GM19397 (cell line): ENCODE measurements around the gene ZNF256.
A peak's percentile ranks its signal among the peaks of the same experiment; 100 is the strongest.

ENCODE experiments used
- ATAC-seq: cut with Tn5 transposase; IDR thresholded peaks from one replicate; pipeline ENCODE4 v1.9.1; 2021; ENCODE audit warnings: mild to moderate bottlenecking, moderate library complexity; ENCODE audit not compliant: unreplicated experiment

Gene ZNF256

DNA sequence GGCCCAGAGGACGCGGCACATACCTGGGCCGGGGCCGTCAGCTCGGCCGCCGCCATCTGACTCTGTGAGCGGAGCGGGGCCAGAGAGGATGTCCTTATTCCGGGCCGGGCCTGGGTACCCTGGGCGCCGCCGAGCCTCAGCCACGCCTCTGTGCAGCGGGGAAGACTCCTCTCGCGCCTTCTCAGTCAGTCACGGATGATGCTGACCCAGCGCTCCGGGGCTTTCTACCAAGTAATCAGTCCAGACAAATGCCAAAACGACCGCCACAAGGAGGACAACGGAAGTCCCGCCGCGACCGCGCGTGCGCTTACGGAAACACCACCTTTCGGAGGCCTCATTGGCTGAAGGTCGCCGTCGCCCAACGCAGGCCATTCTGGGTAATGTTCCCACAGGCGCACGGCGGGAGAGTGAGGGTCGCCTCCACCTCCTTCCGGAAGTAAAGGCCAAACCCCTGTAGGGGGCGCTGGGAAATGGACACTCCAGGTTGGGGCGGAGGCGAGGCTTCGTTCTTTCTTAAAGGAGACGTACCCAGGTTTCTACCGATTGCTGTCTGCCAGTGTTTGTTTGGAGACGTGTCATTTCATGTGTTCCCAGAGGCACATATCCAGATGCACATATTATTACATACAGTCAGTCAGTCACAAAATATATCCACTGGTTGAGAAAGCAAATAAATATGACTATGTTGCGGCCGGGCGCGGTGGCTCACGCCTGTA lies at the start of gene ZNF256:
Gene ZNF256 (minus strand): TSS at position 288 of the 716 bp plus-strand sequence. CDS start 232 bp downstream, at position 56.
- peak; percentile 96 for ATAC-seq

DNA sequence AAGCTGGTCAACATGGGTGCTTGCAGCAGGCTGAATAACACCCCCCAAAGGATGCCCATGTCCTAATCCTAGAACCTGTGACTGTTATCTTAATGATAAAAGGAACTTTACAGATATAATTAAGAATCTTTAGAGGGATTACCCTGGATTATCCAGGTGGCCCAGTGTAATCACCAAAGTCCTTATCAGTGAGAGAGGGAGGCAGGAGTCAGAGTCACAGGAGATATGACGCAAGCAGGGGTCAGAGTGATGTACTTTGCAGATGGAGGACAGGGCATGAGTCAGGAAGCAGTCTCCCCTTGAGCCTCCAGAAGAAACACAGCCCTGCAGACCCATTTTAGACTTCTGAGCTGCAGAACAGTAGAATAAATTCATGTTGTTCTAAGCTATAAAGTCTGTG lies 45.3 kb upstream of the ZNF256 start:
- ATAC-seq = no peak

DNA sequence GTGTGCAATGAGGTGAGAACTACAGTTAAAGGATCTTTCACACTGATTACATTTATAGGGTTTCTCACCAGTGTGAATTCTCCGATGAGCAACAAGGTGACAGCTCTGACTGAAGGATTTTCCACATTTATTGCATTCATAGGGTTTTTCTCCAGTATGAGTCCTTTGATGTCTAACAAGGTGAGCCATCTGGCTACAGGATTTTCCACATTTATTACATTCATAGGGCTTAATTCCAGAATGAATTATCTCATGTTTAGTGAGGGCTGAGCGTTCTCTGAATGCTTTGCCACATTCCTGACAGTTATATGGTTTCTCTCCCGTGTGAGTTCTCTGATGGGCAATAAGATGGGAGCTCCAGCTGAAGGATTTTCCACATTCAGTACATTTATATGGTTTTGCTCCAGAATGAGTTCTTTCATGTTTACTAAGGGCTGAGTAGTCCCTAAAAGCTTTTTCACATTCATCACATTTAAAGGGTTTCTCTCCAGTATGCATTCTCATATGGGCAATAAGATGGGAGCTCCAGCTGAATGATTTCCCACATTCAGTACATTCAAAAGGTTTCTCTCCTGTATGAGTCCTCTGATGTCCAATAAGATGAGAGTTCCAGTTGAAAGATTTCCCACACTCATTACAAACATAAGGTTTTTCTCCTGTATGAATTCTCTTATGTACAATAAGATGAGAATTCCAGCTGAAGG lies 31.2 kb upstream of the ZNF256 start:
- ATAC-seq = no peak

DNA sequence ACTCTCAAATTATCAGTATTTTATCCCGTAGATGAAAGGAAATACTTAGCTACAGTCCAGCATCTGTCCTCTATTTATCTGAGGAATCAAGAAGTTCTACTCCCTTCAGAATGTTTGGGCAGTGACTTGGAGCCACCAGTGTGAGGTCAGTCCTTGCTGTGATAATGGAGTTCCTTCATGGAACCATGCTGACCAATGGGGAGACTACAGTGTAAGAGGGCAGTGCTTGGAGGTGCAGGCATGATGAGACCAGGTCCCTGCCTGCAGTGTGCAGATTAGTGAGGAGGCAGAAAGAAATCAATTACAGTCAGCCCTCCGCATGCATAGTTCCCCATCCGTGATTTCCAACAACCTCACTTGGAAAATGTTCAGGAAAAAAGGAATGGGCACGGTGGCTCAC lies 26.9 kb upstream of the ZNF256 start, which contains the start of gene C19orf18:
Gene C19orf18 (minus strand): TSS at position 101 of the 400 bp plus-strand sequence. CDS start 102 bp downstream, outside the sequence.
- no peak for ATAC-seq

- no peak for ATAC-seq
Measured at GRCh38 chr19:57964761-57965160, 17.3 kb upstream of the ZNF256 start.

- no peak for ATAC-seq
Measured at GRCh38 chr19:57961785-57962184, 14.3 kb upstream of the ZNF256 start.

DNA sequence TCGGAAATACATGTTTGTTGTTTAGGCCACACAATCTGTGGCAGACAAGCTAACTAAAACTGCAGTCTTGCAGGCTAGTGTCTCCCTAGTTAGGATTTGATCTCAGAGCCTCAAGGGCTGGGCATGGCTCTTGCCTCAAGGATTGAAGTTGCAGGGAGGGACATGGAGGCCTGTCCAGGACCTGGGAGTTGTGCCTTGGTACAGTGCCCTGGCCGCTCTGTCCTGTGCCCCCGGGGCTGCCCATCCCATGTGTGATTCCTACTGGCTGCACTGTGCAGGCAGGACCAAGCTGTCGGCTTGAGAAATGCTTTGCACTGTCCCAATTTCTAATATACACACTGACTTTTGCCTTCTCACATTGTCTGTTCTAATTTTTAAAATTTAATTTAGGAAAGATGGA lies 7.5 kb upstream of the ZNF256 start:
- ATAC-seq = no peak

DNA sequence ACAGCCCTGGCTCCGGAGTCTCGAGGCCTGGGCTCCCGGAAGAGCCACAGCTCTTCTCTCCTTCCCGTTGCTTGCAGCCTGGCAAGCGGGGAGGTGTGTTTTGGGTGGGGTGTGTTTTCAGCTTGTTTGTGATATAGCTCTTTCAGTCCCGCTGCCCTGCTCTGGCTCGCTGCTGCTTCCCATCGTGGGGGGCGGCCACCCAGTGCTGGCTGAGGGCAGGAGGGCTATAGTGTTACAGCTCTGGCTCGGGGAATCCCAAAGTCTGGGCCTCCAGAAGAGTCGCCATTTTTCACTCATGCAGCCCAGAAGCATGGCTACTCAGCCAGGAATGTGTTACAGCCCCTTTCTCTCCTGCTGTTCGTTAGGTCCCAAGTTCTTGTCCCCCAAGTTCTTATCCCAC lies 2.2 kb upstream of the ZNF256 start:
- no peak for ATAC-seq

DNA sequence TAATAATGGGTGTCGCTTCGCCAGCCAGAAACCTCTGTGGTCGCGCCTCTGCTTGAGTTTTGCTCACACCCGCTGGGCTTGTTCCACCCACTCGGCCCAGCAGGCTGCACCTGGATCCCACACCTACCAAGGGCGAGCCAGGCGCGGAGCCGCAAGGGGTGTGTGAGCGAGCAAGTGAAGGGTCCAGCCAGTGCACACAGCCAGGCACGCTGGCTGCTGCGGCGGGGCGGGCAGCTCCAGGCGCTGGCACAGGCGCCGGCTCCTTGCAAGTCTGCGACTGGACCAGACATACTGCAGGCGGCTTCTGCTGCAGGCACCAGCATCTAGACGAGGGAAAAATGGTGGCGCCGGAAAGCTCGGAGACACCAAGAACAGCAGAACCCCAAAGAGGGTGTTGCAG lies 1.8 kb upstream of the ZNF256 start:
- ATAC-seq = no peak

GRCh38 chr19:57947088-57947418 lies 453 bp downstream of the ZNF256 start:
- no peak for ATAC-seq

DNA sequence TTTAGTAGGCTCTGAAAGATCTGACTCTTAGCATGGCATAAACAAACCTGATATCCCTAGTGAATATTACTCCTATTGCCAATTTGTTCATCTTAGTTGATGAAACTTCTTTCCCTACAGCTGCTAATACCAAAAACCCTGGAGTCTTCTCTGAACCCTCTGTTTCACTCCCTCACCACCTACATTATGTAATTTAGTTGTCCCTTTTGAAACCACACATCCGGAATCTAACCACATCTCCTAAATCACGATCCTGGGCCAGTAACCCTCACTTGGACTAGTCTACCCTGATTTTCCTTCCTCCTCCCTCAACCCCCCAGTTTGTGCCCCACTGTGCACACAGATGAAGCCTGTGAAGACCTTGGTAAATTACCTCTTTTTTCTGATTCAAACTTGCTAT lies 1.2 kb downstream of the ZNF256 start:
- no peak for ATAC-seq

GRCh38 chr19:57941593-57941992 lies 5.9 kb downstream of the ZNF256 start:
- ATAC-seq = no peak

GRCh38 chr19:57935731-57936130 lies 11.8 kb downstream of the ZNF256 start:
- no peak for ATAC-seq

- ATAC-seq = peak; percentile 82
Measured at GRCh38 chr19:57934820-57935665, 12.5 kb downstream of the ZNF256 start, which contains the start of gene ZNF418. ZNF418 (minus strand) TSS chr19:57935402; CDS start chr19:57933822, 1,580 bp downstream.

DNA sequence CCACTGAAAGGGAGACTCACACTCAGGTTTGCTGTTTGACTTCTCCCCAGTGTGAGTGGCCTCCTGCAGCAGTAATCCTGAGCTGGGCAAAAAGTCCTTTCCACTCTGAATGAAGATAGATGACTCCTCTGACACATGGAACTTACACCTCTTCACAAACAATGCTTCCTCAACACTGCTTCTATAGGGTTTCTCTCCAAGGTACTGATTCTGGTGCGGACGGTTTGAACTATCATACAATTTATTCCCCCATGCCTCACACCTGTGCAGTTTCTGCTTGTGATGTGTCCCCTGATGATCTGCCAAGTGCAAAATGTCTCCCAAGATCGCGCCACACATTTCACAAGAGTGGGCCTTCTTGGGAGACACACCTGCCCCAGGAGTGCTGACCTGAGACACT lies 19.9 kb downstream of the ZNF256 start:
- ATAC-seq = no peak

DNA sequence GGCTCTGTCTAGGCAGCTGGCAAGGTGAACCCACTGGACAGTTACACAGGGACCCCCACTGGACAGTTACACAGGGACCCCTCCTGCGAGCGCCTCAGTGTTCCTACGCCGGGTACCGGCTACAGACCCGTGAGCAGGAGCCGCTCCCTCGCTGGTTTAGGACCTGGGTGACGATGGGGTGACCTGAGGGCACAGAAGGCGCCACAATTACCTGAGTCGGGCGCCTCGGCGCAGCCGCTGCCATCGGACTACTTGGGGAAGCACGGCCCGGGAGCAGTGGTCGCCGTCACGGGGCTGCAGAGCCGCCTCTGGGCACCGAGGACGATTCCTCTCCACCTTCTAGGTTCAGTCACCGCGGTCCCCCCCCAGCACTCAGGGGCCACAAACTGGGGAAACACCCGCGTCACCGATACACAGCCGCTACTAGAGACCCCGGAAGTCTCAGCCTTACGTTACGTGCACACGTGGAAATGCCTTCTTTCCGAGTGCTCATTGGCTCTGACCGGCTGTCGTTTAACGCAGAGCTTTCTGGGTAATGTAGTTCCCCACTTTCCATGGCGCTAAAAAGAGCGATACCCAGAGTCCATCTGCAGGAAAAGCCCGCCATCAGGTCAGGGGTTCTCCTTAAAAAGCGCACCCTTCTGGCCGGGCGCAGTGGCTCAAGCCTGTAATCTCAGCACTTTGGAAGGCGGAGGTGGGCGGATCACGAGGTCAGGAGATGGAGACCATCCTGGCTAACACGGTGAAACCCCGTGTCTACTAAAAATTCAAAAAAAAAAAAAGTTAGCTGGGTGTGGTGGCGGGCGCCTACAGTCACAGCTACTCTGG lies 31.1 kb downstream of the ZNF256 start, which contains the start of gene ZNF417:
Gene ZNF417 (minus strand): TSS at position 425 of the 828 bp plus-strand sequence. CDS start 181 bp downstream, at position 244.
- ATAC-seq = peak; percentile 96

DNA sequence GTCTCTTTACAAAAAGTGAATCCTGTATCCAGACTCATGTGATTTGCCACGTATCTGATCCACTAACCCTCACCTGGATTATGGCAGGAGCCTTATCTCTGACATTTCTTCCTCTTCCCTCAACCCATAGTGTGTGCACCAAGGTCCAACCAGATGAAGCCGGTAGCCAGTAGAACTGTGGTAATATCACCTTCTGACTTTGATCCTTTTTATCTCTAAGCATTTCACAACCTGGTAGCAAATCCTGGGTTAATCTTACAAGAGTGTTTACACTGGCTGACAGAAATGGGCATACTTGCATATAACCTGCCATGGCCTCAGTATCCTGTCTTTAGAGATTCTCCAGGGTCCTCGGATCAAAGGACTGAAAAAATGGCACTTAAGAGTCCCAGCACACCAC lies 33.0 kb downstream of the ZNF256 start:
- no peak for ATAC-seq

GRCh38 chr19:57907394-57907793 lies 40.1 kb downstream of the ZNF256 start:
- no peak for ATAC-seq

GRCh38 chr19:57905258-57905657 lies 42.2 kb downstream of the ZNF256 start:
- ATAC-seq = no peak

GRCh38 chr19:57903618-57904184 lies 43.8 kb downstream of the ZNF256 start:
- ATAC-seq = no peak
